H1 (cell line): Measurements from ENCODE around the gene FUT6. TPM values are rescaled to one million over a fixed set of nuclear protein-coding genes. Genes with fewer than 3 reads are reported as not detected.

Experiments used
- ASH2L ChIP-seq: fragments of 200-600, 300-600 bp; sonication (generic); IDR thresholded peaks from one replicate; pipeline ENCODE4 v1.7.1; 2017; ENCODE audit warnings: low read length
- PHF8 ChIP-seq: fragments of 200-600 bp; sonication (generic); conservative IDR thresholded peaks from 2 replicates; pipeline ENCODE4 v1.7.1; 2012; ENCODE audit warnings: low read depth, mild to moderate bottlenecking, inconsistent platforms, low read length, moderate library complexity
- POLR2A ChIP-seq, 2 experiments: IDR thresholded peaks; 1 replicate in 1 of 2; 2 replicates in 1 of 2; pipeline ENCODE4 v1.6.1; 2011; ENCODE audit warnings: low read depth in 2 of 2, low read length in 2 of 2, mild to moderate bottlenecking in 2 of 2; ENCODE audit errors: control extremely low read depth in 1 of 2
- SP1 ChIP-seq: IDR thresholded peaks from 2 replicates; pipeline ENCODE4 v1.6.1; 2011; ENCODE audit warnings: low read depth, low read length
- polyA plus RNA-seq, 7 experiments: library from polyadenylated mRNA; depleted of rRNA in 3 of 7; stranded (reverse) in 5 of 7; unstranded in 2 of 7; fragments of >200 nt in 5 of 7; fragments of 200-250 nt in 2 of 7; gene quantifications; 1 replicate in 5 of 7; 2 replicates in 1 of 7; 4 replicates in 1 of 7; pipeline versions ENCODE4 v1.2.1 to v1.2.3, GENCODE V29; 2011 to 2013; ENCODE audit warnings: missing spikeins in 2 of 7, mixed read lengths in 2 of 7
- total RNA-seq: library from RNA; stranded (reverse); fragmentation: NEBNext Ultra II Directional; extraction: Animal tissue kit (Norgen Biotek cat#: 25700); gene quantifications from 2 replicates; pipeline ENCODE4 v1.2.1, GENCODE V29; 2021
- TF ChIP-seq, protein P1 (sequence below): IDR thresholded peaks from 2 replicates; pipeline ENCODE4 v1.6.1; 2012; ENCODE audit warnings: low read length, inconsistent platforms

The FUT6 gene
- total and polyA plus RNA-seq, 2 of the 8 experiments (the other 6 are each of a cell fraction or from before 2014, with no cell fraction given) = not detected

DNA sequence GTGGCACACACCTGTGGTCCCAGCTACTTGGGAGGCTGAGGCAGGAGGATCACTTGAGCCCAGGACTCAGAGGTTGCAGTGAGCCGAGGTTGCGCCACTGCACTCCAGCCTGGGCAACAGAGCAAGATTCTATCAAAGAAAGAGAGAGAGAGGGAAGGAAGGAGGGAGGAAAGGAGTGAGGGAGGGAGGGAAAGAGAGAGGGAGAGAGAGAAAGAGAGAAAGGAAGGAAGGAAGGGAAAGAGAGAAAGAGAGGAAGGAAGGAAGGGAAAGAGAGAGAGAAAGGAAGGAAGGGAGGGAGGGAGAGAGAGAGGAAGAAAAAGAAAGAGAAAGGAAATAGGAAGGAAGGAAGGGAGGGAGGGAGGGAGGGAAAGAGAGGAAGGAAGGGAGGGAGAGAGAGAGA is 22.3 kb downstream of the FUT6 start (continued):
- TF ChIP-seq ASH2L = no peak
- no peak for TF ChIP-seq SP1
- TF ChIP-seq, protein P1, sequence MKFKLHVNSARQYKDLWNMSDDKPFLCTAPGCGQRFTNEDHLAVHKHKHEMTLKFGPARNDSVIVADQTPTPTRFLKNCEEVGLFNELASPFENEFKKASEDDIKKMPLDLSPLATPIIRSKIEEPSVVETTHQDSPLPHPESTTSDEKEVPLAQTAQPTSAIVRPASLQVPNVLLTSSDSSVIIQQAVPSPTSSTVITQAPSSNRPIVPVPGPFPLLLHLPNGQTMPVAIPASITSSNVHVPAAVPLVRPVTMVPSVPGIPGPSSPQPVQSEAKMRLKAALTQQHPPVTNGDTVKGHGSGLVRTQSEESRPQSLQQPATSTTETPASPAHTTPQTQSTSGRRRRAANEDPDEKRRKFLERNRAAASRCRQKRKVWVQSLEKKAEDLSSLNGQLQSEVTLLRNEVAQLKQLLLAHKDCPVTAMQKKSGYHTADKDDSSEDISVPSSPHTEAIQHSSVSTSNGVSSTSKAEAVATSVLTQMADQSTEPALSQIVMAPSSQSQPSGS = no peak
- no peak for TF ChIP-seq PHF8
- TF ChIP-seq POLR2A (IDR thresholded peaks at IDR 0.05; ENCODE audit: control extremely low read depth in 1 of 2, low read depth in 2 of 2, low read length in 2 of 2) = no peak
